ENCODE measurements around the gene CNN3.

Gene CNN3

DNA sequence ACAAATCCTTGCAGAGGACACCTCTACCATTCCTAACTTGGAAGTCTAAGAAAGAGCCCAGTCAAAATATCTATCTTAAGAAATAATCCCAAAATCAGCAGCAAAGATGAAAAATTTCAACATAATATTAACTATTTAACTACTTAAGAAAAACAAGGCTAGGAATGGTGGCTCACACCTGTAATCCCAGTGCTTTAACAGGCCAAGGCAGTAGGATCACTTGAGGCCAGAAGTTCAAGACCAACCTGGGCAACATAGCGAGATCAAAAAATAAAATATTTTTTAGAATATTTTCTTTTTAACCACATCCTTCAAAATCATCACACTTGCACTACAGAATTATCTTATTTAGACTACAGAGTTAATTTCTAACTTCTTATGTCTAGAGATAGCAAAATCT lies 4.9 kb downstream of the CNN3 start:
- no peak for DNase-seq

DNA sequence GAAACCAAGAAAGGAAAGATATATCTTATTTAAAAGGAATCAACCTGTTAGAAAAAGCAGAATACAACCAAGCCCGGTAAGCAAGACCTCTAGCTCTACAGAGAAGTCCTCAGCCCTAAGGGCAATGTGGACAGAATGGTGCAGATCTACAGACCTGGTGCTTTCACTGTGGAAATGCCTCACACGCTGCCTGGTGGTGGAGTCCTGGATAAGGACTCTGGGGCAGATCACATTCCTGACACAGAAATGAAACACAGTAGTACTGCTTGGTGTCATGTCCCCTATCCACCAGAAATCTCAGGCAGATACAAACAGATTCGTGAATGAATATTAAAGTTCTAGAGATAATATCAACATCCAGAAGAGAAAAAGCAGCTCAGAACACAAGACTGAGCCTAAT lies 6.8 kb downstream of the CNN3 start:
- DNase-seq = no peak

DNA sequence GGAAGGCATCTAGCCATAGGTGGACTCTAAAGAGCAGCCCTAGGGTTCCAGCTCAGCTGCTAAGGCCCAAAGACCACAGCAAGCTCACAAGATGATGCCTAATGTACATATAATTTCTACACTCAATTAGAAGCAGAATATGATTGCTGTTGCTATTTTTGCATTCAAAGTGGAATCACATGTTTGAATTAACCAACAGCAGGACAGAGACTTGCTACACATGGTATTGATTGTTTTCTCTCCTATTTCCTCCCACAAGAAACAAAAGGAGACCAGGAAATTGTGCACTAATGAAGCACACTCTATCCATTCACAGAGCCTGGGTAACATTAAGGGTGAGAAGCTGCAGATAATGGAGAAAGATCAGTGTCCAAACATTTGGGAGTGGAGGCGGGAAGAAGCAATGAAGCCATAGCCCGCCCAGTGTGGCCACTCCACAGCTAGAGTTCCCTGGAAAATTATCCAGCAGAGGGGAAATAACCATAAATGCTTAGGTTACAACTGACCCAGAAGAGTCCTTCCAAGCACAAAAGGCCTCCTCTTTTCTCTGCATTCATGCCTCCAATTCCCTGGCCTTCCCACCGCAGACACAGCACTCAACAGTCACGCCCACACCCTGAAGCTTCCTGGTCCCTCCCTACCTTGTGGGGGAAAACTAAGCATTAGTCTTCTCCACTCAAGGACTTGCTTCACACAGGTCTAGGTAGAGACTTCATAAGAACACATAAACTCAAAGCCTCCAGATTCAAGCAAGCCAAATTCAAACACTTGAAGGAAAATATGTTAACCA lies 7.5 kb downstream of the CNN3 start:
- no peak for DNase-seq

DNA sequence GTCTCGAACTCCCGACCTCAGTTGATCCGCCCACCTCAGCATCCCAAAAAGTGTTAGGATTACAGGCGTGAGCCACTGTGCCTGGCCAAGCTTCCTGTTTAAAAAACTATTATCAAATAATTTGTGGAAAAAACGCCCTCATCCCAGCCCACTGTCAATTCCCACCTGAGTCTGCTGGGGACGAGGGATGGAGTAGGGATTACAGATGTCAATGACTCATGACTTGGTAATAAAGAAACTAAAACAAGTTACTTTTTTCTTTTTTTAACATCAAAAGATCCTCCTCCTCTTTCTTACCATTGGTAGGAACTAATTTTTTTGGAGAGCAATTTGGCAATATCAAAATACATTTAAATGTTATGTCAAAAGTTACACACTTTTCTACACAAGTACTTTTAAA lies 9.7 kb downstream of the CNN3 start:
- no peak for DNase-seq

DNA sequence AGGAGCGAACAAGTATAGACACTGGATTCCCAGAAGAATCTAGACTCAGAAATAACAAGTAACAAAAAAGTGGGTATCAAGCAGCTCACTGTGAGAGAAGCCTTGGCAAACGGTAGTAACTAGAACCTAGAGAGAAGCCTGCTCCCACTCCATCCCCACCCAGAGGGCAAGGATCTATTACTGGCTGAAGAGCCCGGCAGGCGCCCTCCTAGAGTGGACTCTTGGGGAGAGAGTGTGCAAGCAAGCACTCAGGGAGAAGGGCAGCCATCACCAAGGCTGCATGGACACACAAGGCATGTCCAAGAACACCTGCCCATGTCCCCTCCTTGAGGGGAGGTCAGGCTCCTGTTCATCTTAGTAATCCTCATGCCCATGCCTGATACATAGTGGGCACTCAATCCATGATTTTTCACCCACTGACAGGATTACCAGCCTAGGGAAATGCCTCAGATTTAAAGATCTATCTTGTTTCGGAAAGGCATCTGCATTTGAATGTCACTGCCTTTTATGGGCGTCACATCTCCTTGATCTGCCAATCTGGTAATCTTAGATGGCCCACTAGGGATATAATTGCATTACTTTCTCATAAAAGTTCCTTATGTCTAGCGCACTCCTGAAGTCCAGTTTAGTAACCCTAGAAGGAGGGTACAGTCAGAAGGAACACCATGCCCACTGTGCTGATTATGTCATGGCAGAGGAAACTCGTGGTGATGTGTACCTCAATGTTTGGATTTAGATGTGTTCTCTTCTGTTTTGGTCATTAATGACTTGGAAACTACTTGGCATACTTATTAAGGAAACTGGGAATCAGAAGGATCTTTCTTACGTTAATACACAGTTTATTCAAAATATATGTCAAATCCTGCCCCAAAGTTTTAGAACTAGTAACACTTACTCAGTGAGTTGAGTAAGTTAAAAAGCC lies 14.4 kb downstream of the CNN3 start:
- DNase-seq = no peak

DNA sequence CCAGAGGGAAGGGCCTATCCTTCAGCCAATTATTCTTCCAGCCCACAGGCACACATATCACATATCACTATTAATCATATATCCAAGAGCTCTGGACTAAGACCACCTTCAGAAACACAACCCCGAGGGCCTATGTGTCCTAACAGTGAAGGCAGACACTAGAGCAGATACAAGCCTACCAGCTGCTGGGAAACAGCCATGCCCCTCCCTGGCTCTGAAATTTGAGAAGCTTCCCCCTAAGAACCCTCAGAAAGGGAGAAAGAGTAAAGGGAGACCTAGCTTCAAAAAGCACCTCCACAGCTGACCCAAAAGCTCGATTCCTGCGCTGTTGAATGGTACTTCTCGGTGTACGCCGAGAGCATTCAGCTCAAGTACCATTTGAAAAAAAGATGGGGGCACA lies 17.4 kb downstream of the CNN3 start:
- DNase-seq = no peak

DNA sequence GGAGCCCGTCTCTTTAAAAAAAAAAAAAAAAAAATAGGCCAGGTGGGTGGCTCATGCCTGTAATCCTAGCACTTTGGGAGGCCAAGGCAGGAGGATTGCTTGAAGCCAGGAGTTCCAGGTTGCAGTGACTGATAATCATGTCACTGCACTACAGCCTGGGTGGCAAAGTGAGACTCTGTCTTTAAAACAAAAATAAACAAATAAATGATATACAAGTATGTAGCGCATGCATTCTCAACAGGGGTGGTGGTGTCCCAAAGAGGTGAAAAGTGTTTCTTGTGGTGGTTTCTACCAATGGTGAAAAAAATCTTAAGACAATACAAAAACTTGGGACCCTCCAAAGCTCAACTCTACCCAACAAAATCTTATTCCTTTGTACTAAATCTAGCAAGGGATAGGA lies 17.9 kb downstream of the CNN3 start:
- no peak for DNase-seq

DNA sequence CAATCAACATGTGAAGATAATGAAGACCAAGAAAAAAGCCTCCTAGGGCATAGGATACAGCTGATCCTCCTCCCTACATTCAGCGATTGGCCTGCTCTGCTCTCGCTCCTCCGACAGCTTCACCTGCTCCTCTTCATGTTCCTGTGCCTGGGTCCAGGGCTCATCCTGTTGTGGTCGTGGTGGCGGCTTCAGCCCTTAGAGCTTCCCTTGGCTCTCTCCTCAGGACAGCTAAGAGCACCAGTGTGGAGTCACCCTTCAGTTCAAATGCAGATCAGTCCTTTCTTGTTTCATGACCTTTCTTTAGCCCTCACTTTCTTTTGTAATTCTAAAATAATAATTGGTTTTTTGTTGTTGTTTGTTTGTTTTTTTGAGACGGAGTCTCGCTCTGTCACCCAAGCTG lies 18.7 kb downstream of the CNN3 start:
- no peak for DNase-seq

DNA sequence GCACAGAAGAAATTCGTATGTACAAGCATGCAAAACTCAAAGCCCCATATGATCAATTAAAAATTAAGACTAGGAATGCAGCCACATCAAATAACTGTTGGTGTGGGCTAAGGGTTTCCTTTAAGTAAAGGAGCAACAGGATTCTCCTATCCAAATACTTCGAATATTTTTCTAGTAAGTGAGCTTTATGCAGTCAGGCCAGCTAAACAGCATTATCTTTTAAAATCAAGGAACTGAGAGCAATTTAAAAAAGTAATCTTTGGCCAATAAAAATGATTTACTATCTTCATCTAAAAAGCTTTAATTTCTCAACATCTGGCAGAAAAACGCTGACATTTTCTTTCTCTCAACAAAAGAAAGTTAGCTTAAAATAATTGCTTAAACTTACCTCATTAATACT lies 19.8 kb downstream of the CNN3 start:
- no peak for DNase-seq

DNA sequence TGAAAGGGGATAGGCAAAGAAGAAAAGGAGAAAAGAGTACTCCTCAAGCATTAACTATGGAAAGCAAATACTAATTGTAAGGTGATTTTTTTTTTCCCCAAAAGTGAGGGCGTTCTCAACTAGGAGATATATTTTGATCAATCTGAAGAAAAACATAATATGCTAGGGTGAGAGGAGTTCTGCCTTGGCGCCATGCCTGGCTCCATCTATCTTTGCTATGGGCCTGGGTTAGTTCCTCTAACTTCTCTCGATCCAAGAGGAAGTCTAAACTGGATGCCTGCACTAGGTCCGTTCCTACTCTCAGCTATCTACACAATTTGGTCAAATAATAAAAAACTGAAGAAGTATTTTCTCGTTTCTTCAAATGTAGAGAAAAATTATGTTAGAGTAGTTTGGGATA lies 20.5 kb downstream of the CNN3 start:
- DNase-seq = no peak

DNA sequence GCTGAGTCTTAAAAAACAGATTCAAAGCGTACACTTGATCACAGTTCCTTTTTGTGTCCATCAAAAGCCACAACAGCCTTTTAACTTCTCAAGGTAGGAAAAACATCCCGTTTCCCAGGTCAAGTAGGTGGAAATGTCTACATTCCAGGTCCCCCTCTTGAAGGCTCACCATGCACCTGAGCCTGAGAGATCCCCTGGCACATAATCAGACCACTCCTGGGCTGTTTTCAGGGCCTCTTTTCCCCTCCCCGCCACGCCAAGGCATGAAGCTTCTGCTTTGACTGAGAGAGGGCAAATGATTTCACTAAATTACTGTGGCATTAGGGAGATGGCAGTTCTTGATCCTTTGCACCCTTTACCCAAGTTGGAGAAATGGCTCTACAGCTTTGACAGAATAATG lies 21.7 kb downstream of the CNN3 start:
- DNase-seq = no peak

DNA sequence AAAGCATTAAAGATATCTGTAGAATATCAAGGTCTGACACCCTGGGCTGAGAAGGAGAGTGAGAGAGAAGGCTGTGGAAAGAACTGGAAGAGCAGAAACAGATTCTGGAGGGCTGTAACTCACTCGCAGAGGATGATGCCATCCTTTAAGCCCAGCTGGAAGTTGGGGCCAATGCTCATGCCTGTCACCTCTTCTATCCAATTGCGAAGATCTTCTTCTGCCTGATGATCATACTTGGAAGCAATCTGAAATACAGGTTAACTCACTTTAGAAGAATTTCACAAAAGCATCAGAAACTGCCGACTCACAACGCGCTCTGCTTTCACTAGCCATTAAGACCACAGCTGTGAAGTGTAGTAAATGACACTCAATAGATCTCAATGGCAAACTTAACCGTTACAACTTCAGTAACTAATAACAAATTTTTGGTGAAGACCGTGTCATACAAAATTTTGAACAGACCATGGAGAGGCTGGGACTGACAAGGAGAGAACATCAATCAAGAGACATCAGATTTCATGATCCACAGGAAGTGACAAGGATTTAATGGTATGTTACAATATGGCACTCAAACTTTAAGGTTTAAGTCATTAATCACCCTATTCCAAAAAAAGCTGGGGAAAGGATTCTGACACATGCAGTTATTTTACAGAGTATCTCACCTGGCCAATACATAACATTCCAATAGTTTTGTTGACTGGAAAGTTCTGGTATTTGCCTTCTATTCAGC lies 23.5 kb downstream of the CNN3 start:
- DNase-seq = no peak

DNA sequence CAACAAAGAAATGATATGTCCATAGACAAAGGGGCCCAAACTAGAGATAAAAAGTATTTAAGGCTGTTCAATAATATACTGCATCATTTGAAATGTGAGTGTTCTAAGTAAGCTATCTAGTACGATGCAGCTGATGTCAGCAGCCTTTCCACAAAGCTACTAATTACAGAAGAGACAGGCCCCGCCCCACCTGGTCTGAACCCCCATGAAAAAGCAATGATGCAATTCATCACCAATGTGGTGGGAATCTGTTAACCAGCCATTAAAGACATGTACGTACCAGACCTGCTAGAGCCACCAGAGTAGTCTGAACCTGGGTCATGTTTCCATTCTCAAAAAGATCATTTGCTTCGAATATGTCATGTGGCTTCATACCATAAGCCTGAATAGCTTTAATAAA lies 25.1 kb downstream of the CNN3 start:
- DNase-seq = no peak

DNA sequence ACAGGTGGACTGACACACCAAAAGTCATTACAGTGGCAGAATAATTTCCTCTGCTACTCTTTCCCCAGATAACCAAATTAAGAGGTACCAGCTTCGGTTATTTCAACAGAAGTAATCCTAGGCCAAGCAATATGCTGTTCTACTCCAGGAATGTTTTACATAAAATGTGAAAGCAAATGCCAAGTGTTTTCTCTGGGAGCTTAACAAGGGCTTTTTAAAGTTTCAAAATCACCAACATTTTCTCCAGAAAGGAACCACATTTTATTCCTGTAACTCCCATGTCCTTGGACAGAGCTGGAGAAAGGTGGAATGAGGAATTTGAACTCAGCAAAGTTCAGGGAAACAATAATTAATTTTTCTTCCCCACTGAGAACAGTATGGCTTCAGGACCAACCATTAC lies 27.2 kb downstream of the CNN3 start:
- DNase-seq = no peak

DNA sequence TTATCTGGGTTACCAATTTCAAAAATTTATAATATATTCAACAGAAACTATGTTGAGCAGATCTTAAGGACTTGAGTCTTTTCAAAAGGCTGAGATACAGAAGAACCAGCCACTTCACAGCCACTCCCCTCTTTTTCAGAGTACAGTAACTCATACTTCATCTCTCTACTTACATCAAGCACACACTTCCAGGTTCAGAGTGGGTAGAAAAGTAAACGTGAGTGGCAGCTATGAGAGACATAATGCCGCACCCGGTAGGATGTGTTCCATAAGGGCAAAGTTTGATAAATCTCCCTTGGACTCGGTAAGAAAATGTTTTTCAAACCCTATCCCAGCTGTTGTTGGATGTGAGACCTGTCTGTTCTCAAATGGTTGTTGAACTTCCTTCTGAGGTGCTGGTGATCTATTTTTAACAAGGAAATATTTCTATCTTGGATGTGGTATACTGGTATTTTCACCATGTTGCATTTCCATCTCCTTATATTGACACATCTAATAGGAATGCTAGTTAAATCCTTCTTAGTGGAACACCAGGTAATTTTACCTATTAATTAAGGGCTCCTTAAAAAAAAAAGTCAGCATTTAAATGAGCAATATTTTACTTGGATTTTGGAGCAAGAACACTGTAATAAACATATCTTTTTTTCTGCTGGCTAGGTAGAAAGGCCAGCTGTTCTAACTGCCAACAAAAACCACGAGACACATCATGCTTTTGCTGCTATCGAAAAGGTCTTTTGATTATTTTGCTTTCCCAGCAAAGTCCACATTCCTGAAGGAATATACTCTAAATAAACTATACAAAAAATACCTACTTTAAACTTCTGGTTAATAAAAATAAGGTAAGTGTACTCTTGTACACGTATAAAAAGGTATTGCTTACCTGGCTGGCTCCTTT lies 28.2 kb downstream of the CNN3 start:
- no peak for DNase-seq

DNA sequence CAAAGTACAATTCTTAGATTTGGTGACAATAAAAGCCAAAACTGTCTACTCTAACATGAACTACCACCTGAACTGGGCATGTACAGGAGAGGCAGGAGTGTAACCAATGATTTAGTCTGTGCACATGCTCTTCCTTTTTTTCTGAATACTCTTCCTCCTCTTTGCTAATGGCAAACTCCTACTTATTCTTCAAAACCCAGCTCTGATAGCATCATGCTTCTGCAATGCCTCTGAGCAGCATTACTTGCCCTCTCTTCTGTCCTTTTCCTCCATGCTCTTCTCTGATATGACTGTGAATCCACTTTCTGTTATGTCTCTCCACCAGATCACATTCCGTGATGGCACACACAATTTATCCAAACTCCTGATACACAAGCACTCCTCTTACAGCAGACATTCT lies 31.4 kb downstream of the CNN3 start:
- no peak for DNase-seq

DNA sequence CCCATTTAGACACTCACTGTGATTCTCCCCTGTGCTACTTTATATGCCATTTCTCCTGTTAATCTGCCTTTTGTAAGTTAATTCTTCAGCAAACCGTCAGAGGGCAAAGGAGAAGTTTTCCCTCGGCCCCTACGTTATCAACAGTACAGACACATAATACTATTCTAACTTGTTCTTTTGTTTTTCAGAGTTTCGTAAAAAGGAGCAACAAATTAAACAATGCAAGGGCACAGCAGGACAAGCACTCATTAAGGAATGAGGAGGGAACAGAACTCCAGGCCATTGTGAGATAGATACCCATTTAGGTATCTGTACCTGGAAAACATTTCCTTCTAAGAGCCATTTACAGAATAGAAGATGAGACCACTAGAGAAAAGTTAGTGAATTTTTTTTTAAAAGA lies 32.3 kb downstream of the CNN3 start:
- no peak for DNase-seq

DNA sequence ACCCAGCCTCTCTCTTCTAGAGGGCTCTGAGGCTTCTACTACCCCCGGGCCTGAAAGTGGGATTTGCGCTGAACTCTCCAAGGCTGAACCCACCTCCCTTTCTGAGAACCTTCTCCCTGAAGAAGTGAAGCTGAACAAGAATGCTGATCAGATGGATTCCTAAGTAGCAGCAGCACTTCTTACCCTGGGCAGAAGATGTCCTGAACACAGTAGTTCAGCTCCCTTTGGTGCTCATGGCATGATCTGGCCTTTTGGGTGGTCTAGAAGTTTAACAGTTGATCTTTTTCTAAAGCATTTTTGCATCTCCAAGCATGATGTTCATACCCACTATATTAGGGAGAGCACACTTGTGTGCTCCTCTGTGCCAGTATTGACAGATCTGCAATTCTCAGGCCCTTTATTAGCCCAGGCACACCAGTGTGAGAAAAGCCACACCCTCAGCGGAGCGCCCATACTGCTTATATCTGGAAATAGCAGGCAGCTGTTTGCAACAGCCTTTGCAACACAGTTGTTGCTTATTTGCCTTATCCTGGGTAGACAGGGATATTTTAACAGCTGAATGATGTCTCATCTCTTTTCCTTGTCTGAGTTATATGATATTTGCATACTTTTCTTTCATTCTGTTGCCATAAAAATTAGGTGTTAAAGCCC lies 34.2 kb downstream of the CNN3 start:
- DNase-seq = no peak

DNA sequence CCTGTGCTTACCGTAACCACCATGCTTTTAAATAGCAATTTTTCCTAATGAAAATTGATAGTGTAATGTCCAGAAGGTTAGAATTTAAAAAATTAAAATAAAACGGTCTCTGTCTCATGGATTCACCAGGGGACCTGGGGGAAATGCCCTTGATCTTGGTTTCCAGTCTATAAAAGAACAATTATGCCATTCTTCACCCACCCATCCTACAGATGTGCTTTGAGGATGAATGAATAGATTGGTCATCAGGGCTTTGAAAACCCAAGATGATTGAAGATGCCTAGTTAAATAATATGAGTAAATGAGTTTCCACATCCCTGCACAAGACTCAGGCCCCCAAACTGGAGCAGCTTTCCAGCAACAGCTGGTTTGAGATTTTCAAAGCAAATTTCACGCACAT lies 38.7 kb downstream of the CNN3 start:
- no peak for DNase-seq

DNA sequence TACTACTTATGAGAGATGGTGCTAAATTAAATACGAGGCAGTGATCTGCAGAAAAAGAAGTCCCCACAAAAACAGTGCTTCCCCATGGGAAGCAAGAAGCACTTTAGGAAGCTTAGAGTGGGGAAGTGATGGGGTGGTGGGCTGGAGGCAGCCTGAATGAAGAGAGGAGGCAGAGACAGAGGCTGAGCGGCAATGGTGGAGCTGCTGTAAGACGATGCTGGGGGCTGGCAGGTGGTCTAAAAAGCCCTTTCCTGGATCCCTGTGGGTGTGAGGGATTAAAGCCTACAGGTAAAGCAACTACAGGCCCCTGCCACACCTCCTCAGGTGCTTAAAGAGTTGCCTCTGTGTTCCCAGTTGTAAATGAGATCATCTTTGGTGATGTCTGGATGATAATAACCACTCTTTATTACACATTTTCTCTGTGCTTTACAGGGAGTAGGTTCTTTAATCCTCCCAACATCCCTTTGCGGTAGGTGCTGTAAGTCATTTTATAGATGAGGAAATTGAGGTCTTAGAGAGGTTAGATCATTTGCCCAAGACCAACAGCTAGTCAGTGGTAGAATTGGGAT lies 39.2 kb downstream of the CNN3 start:
- no peak for DNase-seq

DNA sequence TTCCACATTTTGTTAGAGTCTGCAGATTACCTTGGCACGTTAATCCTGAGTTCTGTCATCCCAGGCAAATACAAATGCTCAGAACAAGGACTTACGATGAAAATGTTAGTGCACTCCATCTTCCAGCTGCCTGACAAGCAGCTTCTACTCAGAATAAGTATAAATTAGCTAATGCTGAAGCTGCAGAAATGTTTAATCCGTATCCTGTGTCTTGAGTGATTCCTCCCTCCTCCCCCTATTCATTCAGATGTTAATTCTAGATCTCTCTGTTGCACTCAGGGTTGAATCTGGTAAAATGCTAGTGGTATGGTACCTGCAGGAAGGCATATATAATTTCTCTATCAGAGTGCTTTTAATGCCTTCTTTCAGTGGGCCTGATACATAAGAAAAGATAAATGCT lies 39.8 kb downstream of the CNN3 start:
- DNase-seq = no peak

DNA sequence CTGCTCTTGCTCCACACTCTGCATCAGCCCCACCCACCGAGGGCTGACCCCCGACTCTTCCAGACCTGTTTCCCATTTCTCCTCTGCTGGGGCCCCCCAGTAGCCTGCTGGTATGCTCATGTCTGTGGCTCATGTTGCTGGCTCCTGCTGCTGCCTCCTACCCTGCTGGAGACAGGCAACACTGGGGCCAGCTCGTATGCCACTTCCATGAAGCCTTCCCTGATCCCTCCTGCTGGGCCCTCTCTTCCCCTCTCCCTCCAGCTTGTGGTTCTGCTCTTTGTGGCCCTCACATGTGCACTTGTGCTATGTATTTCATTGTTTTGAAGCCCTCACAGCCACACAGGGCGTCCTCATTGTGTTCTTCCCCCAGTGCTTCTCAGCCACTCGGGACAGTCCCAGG lies 40.5 kb downstream of the CNN3 start:
- DNase-seq = no peak

Data from AML-193 (cell line).